Activated CD8-positive, alpha-beta memory T cell treated with anti-CD3 and anti-CD28 coated beads, Interleukin-2, amount 50 U/mL, for 4 hours (primary cell): ENCODE measurements around the gene CA6.
"Not testable (repeated sequence)": the region's sequence is repeated elsewhere in the genome, so short reads cannot be mapped to it uniquely, and the experiment has no call there.

Source experiments
- DNase-seq: peaks from one replicate; pipeline ENCODE4 v3.0.0-alpha.2; 2020

CA6 gene

DNA sequence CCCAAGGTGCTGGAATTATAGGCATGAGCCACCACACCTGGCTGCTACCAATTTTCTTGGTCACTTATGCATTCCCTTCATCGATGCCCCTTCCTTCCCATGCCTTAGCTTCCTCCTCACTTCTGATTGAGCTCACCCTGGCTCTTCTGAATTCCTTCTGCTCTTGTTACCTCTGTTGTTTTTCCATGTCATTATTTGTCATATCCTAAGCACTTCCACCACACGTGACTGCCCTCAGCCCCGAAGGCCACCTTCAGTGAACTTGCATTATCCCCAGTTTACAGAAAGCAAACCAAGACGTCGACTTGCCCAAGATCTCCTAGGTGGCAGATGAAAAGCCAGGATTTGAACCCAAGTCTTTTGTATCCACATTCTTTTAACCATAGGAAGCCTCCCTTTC, 30.7 kb downstream of the CA6 start:
- DNase-seq, result no peak

DNA sequence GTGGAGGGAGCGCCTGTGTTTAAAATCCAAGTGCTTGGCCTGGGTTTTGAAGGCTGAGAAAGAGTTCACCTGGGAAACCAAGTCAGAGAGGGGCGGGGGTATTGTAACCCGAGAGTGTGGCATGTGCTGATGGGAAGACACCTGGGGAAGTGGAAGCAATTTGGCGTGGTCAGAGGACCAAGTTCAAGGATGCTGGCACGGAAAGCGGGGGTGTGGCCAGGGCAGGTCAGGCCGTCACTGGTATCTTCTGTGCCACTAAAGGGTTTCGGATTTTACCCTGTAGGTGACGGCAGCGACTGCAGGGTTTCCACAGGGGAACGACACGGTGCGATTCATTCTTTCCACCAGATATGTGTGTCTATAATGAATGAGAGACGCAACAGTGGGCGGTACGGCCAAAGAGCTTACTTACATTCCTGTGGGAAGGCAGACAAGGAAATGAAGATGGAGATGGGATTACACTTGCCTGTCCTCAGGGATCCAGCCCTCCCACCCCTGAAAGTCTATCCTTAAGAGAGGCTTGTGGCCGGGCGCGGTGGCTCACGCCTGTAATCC, 31.3 kb downstream of the CA6 start:
- DNase-seq, result no peak

DNA sequence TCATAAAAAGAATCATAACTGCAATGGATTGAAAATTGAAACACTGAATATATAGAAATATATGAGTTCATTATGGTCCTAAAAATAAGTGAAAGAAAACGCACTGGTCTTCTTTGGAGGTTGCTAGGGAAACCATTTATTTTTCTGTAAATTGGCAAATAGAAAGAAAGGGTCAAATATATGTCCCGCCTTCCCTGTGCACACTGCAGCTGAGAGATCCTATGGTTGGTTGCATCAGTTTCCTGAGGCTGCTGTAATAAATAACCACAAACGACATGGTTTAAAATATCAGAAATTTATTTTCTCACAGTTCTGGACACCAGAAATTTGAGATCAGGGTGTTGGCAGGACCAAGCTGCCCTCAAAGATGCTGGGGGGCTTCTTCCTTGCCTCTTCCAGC, 35.0 kb downstream of the CA6 start:
- DNase-seq, result no peak

DNA sequence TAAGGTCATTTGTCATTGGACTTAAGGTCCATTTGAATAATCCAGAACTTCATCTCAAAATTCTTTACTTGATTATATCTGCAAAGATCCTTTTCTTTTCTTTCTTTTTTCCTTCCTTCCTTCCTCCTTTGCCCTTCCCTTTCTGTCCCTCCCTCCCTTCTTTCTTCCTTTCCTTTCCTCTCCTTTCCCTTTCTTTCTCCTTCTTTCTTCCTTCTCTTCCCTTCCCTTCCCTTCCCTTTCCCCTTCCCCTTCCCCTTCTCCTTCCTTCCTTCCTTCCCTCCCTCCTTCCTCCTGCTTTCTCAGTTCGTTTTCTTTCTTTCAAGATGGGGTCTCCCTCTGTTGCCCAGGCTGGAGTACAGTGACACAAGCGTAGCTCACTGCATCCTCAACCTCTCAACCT, 35.5 kb downstream of the CA6 start:
- DNase-seq, result no peak

DNA sequence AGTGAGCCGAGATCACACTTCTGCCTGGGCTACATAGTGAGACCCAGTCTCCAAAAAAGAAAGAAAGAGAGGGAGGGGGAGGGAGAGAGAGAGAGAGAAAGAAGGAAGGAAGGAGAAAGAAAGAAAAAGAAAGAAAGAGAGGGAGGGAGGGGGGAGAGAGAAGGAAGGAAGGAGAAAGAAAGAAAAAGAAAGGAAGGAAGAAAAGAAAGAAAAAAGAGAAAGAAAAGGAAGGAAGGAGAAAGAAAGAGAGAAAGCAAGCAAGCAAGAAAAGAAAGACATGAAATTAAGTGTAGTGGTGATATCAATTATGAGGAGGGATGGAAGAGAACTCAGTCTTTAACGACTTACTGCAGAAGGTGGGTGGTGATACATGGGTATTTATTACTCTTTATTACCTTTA, 38.5 kb downstream of the CA6 start:
- no peak for DNase-seq

DNA sequence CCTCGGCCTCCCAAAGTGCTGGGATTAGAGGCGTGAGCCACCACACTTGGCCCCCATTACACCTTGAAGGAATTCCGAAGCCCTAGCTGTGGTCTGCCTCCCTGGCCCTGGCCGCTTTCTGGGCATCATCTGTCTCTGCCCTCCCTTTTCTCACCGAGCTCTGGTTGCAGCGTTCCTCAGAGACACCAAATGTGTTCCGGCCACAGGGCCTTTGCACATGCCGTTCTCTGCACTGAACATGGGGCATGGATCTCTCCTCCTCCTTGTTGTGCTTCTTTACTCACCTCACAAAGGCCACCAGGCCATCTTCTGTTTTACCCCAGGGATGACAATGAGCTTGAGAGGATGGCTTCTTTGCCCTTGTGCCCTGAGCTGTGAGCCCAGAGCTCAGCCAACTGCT, 39.3 kb downstream of the CA6 start:
- DNase-seq, result no peak

DNA sequence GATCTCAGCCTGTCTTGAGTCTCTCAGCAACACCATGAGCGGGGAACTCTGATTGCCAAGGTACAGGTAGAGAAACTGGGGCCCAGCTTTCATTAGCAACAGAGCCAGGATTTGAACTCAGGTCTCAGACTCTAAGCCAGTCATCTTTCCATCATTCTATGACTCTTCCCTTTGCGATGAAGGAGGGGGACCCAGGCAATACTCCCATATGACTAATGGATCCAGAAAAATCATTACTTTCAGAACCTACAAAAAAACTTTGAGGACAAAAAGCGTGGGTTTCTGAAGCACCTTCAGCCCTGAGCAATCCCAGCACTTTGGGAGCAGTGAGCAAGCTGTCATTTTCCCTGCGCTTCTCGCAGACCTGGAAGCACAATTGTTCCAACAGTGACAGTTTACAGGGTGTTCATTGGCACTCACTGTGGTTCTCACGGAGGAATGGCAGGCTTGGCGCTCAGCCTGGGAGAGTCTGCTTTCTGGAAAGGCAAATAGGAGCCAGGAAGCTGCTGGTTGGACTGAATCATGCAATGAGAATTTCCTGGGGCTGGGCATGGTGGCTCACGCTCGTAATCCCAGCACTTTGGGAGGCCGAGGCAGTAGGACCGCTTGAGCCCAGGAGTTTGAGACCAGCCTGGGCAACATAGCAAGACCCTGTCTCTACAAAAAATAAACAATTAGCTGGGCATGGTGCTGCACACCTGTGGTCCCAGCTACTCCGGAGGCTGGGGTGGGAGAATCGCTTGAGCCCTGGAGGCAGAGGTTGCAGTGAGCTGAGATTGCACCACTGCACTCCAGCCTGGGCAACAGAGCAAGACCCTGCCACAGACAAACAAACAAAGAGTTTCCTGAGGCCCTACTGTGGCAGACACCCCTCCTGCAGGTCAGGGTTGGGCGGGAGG, 40.5 kb downstream of the CA6 start:
- no peak for DNase-seq

DNA sequence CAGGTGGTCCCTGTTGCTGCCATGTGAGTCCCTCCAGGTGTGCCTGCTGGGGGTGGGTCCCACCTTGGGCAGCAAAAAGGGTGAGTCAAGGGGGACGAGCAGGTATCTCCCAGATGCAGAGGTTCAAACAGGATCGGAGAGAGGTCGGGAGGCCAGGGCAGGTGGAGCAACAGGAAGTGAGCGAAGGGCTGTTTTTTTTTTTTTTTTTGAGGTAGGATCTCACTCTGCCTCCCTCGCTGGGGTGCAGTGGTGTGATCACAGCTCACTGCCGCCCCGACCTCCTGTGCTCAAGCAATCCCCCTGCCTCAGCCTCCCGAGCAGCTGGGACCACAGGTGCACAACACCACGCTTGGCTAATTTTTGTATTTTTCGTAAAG, 41.1 kb downstream of the CA6 start:
- DNase-seq, result no peak

DNA sequence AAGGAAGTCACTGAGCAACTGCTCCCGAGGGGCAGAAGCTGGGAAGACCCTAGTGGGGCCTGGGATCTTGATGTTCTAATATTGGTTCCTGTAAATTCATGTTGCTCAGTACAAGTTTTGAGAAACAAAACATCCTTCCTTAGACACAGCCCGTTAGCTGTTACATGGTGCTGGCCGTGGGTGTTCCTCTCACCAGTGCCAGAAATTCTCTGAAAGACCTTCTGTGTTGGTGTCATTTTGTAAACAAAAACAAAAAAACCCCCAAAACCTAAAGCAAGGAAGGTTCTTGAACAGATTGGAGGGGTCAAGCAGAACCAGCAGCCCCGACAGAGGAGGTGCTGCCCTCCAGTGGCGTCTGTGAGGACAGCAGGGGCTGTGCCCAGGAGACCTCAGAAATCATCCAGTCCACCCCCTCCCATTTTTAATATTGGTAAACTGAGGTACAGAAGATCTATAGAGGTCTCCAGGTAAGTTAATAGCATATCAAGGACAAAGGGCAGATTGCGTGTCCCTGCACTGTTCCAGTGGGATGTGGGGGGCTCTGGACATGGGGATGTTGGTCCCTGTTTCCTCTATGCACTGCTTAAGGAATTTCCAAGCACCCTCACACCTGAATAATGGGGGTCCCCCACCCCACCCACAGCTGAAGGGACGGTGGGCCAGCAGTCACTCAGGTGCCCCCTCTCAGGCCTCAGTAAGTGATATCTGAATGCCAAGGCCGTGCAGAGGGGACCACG, 42.4 kb downstream of the CA6 start:
- peak; percentile 76 for DNase-seq

DNA sequence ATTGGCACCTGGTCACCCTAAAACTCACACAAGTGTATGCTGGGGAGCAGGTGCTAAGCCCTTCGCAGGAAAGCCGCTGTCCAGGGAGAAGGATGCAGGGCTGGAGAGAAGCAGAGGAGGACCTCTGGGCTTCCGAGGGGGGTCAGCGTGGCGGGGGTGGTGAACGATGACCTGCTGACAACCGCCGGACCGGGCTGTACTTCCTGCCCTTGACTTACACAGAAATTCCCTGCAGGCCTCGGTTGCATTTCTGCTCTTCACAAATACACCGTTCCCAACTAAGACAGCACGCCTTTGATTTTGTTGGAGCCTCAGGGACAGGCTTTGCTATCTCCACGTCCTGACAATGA, 42.9 kb downstream of the CA6 start:
- no peak for DNase-seq

DNA sequence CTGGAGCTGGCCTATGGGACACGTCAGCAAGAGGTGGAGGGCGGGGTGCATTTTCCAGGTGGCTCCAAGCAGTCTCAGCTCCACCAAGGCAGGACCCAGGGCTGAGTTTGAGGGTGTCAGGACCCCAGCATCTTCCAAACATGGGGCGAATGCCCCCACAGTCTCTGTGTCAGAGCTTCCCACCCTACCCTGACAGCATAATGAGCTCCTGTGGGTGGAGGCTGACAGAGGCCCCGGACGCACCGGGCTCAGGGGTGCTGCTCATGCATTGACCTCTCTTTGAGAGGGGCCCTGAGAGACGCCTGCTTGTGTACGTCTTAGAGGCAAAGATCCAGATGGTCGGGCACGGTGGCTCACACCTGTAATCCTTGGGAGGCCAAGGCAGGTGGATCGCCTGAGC, 43.4 kb downstream of the CA6 start:
- no peak for DNase-seq

DNA sequence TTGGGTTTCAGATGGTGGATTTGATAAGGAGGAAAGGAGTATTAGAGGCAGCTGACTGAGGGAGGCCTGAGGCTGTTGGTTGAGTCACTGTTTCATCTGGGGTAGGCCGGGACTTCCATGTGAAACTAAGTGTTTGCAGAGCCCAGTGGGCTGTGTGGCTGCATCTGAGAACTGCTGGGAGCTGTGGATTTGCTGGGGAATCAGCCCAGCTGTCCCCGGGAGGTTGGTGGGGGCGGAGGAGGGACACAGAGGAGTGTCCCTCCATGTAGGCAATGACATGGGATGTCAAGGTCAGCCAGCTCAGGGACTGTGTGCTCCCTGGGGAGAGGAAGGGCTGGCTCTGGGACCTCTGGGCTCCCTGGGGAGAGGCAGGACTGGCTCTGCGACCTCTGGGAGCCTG, 44.2 kb downstream of the CA6 start:
- DNase-seq, result no peak

DNA sequence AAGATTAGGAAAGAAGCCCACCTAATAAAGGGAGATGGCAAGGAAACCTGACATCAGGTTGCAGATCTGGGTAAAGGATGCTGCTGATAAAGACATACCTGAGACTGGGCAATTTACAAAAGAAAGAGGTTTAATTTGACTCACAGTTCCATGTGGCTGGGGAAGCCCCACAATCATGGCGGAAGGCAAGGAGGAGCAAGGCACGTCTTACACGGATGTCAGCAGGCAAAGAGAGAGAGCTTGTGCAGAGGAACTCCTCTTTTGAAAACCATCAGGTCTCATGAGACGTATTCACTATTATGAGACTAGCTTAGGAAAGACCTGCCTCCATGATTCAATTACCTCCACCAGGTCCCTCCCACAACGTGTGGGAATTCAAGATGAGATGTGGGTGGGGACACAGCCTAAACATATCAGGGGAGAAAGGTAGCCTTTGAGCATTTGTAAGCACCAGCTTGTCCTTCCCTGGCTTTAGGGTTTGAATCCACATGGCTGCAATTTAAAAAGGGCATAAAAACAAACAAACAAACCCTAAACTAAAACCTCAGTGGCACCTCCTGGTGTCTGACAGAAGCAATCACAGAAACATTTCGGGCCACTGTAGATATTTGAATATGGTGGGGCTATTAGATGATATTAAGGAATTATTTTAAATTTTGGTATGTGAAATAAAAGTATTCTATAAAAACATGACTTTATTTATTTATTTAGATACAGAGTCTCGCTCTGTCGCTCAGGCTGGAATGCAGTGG, 47.4 kb downstream of the CA6 start:
- DNase-seq, result no peak

DNA sequence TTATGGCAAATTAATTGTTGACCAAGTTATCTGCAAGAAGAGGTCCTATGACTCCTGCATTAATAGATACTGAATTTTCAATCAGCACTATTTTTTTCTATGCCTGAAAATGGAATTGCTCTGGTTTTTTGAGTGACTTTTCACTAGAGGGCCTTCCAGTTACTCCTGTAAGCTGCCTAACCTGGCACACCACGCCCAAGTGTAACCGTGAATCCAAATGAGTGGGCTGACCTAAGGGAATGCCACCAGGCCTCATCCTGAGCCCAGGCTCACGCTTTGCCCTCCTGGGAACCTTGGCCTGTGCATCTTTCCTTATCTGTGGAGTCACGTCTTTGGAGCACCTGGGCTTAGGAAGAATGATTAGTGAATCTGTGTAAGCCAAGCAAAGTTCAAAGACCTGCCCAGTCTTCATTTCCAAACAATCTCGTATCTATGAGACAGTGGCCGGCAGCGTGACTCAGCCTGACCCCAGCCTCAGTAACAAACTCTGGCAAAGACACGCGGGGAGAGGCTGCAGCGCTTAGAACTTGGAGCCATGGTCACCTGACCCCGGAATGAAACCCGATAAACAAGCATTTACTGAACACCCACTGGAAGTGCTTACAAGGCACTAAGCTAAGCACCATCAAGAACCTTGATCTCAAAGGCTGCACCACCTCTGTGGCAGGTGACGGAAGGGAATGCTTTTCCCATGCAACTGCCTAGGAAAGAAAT, 48.5 kb downstream of the CA6 start:
- not testable (repeated sequence) for DNase-seq

DNA sequence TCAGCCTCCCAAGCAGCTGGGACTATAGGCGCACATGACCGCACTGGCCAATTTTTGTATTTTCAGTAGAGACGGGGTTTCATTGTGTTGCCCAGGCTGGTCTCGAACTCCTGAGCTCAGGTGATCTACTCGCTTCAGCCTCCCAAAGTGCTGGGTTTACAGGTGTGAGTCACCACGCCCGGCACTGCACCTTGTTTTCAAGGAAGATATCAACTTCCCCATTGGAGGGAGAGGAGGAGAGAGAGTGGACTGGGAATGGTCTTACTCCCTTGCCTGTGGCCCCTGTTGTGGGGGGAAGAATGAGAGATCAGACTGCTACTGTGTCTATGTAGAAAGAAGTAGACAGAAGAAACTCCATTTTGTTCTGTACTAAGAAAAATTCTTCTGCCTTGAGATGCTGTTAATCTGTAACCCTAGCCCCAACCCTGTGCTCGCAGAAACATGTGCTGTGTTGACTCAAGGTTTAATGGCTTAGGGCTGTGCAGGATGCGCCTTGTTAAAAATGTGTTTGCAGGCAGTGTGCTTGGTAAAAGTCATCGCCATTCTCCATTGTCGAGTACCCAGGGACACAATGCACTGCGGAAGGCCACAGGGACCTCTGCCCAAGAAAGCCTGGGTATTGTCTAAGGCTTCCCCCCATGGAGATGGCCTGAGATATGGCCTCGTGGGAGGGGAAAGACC, 56.0 kb downstream of the CA6 start:
- not testable (repeated sequence) for DNase-seq

DNA sequence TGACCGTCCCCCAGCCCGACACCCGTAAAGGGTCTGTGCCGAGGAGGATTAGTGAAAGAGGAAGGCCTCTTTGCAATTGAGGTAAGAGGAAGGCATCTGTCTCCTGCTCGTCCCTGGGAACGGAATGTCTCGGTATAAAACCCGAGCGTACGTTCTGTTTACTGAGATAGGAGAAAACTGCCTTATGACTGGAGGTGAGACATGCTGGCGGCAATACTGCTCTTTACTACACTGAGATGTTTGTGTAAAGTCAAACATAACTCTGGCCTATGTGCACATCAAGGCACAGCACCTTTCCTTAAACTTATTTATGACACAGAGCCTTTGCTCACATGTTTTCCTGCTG, 56.5 kb downstream of the CA6 start:
- not testable (repeated sequence) for DNase-seq

DNA sequence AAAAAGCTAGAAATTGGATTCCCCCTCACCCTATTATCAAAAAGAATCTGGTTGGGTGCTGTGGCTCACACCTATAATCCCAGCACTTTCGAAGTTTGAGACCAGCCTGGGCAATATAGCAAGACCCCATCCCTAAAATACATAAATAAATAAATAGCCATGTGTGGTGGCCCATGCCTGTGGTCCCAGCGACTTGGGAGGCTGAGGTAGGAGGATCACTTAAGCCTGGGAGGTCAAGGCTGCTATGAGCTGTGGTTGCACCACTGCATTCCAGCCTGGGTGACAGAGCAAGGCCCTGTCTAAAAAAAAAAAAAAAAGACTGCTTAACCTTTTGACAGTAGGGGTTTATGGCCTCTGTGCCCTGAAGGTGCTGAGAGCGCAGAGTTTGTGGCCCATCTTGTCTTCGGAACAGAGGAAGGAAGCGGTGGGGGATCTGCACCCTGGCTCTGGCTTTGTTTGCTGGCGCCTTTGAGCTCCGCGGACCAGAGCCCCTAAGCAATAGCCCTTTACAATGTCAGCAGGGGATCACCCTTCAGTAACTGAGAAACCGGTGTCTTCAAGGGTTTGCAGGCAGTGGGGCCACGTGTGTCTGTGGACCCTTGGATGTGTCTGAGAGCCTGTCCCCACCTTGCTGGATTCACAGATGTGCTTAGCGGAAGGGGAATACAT, 58.5 kb downstream of the CA6 start:
- no peak for DNase-seq

DNA sequence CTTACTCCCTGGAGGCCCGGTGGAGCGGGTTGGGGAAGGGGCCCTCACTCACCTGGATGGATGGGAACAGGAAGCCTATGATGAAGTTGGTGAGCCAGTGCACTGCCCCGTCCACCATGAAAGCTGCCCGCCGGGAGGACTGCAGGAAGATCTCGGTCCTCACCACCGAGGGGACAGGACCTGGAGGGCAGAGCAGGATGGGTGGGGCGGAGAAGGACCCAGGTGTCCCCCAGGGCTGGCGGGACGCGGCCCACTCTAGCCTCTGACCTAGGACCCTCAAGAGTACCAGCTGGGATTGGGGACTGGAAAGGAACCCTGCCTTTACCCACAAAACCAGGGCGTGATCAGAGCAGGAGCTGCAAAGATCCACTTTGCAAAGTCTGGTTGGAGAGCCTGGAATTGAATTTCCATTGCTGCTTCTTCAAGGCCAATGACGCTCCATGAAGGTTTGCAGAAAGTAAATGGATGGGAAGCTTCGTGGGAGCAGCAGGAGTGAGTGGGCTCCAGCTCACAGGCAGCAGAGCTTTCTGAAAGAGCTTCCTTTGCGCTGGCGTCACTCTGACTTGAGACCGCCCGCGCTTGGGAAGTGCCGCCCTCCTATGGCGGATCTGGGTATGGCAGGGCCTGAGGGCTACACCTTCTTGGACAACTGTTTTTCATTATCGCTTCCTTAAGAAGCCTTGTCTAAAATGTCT, 59.2 kb downstream of the CA6 start:
- DNase-seq, result peak; percentile 85

DNA sequence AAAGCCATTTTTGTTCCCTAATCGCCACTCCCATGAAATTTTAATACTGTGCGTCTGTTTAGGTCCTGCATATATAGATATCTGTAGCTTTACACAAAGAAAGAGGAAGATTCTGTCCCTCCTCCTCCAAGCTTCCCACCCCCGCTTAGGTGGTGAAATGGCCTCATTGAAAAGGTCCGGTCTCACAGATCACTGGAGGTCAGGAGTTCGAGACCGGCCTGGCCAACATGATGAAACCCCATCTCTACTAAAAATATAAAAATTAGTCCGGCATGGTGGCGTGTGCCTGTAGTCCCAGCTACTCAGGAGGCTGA, 59.7 kb downstream of the CA6 start:
- no peak for DNase-seq

DNA sequence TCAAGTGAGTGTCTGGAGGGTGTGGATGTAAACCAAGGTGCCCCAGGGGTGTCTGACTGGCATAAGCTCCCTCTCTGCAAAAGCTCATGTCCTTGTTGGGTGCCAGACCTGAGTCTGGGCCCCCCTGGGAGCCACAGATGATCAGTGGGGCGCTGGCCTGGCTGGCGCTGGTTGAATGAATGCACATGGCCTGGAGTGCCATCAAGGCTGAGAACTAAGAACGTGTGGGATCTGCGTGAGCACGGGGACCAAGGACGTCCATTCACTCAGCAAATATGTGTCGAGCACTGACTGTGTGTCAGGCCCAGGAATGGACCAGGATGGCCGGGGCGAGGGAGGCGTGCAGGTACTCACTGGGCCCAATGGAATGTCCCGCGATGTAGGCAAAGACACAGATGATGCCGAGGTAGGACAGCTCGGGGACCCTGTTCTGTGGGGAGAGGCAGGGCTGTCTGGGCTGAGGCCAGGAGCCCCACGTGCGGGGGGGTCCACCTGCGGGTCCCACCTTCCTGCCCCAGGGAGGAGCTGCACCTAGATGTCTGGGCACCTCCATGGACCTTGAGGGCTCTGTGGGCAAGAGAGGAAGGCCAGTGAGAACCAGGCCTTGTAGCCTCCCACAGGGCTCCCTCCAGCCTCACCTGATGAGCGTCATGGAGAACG, 61.4 kb downstream of the CA6 start:
- no peak for DNase-seq

DNA sequence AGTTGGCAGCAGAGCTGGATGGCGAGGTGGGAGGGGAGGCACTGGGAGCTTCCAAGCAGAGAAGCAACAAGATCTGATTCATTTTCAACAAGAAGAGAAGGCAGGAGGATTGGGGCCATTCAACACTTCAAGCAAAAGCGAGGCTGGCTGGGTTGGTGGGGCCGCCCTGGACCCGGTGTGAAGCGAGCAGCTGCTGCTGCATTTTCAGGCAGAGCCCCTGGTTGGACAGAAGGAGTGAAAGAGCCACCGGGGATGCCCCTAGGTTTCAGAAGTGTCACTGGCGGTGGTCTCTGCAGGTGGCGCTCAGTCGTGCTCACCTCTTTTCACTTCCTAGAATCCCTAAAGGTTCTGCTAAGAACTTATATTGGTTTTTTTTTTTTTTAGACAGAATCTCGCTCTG, 62.6 kb downstream of the CA6 start:
- DNase-seq, result no peak
